ENCODE data around the gene S100A2.

S100A2 gene

GRCh38 chr1:153573351-153573750 is 7.7 kb upstream of the S100A2 start:
- no peak for DNase-seq (ENCODE audit: low read depth)
- TF ChIP-seq CTCF (IDR thresholded peaks at IDR 0.05; ENCODE audit: control insufficient read depth, insufficient read depth, low read depth, low read length, missing control alignments): no peak
- no peak overlapping the region for H3K4me3 ChIP-seq (ENCODE audit: control insufficient read depth, low read depth, low read length)

- peak; percentile 94 for TF ChIP-seq CTCF (IDR thresholded peaks at IDR 0.05; ENCODE audit: control insufficient read depth, insufficient read depth, low read depth, low read length, missing control alignments)
Observed at GRCh38 chr1:153572569-153573015, 6.9 kb upstream of the S100A2 start.

GRCh38 chr1:153571706-153572105 is 6.1 kb upstream of the S100A2 start:
- DNase-seq (ENCODE audit: low read depth): no peak
- no peak for TF ChIP-seq CTCF (IDR thresholded peaks at IDR 0.05; ENCODE audit: control insufficient read depth, insufficient read depth, low read depth, low read length, missing control alignments)
- H3K4me3 ChIP-seq (ENCODE audit: control insufficient read depth, low read depth, low read length): no peak overlapping the region

More at GRCh38 chr1:153572569-153573015, 6.9 kb upstream of the S100A2 start:
- DNase-seq (ENCODE audit: low read depth): peak; percentile 70
- H3K4me3 ChIP-seq (ENCODE audit: control insufficient read depth, low read depth, low read length): no peak overlapping the region

GRCh38 chr1:153570874-153571273 is 5.2 kb upstream of the S100A2 start:
- DNase-seq (ENCODE audit: low read depth): no peak
- no peak for TF ChIP-seq CTCF (IDR thresholded peaks at IDR 0.05; ENCODE audit: control insufficient read depth, insufficient read depth, low read depth, low read length, missing control alignments)
- H3K4me3 ChIP-seq (ENCODE audit: control insufficient read depth, low read depth, low read length): no peak overlapping the region

- no peak for TF ChIP-seq CTCF (IDR thresholded peaks at IDR 0.05; ENCODE audit: control insufficient read depth, insufficient read depth, low read depth, low read length, missing control alignments)
- H3K4me3 ChIP-seq (ENCODE audit: control insufficient read depth, low read depth, low read length): no peak overlapping the region
- no peak for DNase-seq (ENCODE audit: low read depth)
Observed at GRCh38 chr1:153569465-153569864, 3.8 kb upstream of the S100A2 start.

- no peak overlapping the region; the same call in none of the 2 replicates for H3K4me3 ChIP-seq (ENCODE audit: control insufficient read depth, low read depth, low read length)
- DNase-seq (ENCODE audit: low read depth): peak; percentile 58
- TF ChIP-seq CTCF (IDR thresholded peaks at IDR 0.05; ENCODE audit: control insufficient read depth, insufficient read depth, low read depth, low read length, missing control alignments): peak; percentile 98
Observed at GRCh38 chr1:153568367-153569099, 2.9 kb upstream of the S100A2 start.
